ENCODE results near the gene ADAMTSL4.

Gene ADAMTSL4

DNA sequence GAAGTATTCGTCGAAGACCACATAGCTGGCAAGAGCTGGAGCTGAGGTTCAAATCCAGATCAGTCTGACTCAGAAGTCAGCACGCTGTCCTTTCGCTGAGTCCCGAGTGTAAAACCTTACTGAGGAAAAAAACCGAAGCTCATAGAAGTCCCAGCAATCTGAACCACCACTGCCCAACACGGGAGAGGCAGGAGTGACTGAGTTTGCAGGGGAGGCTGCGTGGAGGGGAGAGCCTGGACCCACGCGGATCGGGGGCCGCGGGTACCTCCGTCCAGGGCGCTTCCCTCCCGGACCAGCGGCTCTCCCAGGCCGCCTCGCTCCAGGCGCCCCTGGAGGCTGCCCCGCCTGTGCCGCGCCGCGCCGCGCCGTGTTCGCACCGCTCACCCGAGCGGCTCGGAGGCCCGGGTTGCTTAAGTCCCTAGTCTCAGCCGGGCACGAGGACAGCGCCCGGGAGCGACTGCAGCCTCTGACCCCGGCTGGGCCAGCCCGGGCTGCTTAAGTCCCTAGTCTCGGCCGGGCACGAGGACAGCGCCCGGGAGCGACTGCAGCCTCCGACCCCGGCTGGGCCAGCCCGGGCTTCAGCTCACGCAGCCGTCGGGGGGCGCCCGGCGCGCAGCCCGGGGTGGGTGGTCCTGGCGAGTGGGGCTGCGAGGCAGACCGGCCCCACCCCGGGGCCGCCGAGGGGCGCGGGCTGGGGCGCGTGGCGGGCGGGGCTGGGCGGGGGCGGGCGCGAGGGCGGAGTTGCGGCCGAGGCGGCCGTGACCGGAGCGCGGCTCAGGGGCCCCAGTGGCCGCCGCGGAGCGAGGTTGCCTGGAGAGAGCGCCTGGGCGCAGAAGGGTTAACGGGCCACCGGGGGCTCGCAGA, at the start of gene ADAMTSL4:
Gene ADAMTSL4, plus strand, starts transcription at position 777 of the 864 bp plus-strand sequence. CDS start 2,881 bp downstream, outside the sequence.
- no peaks in the 10 kb centered on the region for H3K9me3 Mint-ChIP-seq
- peak within 1 kb of the TSS; percentile 71 for H3K4me3 Mint-ChIP-seq
- H3K36me3 Mint-ChIP-seq (ENCODE audit: low read depth): no peaks in the 10 kb centered on the region
- peaks cover 33% of the 10 kb centered on the region for H3K4me1 Mint-ChIP-seq (ENCODE audit: low read depth)
- peak; percentile 61 for DNase-seq
- H3K27ac Mint-ChIP-seq: peak within 1 kb of the TSS; percentile 37
- peaks cover 42% of the 10 kb centered on the region for H3K27me3 Mint-ChIP-seq

DNA sequence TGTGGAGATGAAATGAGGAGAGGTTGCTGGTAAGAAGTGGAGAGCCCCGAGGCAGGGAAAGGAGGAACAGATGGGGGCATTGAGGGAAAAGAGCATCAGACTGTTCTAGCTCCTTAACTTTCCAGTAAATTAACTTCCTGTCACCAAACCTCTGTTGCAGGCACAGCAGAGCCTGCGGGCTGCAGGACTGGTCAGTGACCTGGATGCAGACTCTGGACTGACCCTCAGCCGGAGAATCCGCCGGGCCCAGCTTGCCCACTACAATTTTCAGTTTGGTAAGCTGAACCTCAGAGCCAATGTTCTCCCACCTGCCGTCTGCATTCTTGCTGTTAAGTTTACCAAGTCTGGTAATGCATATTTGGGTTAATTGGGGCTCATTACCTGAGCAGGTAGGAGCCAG, 43.8 kb upstream of the ADAMTSL4 start:
- Mint-ChIP-seq H3K36me3 (ENCODE audit: low read depth) (peaks cover 62% of the 10 kb centered on the region), H3K27ac (no peak overlapping the region), H3K4me3 (no peak overlapping the region), H3K27me3 (no peaks in the 10 kb centered on the region), H3K9me3 (no peaks in the 10 kb centered on the region), H3K4me1 (ENCODE audit: low read depth) (peaks cover 5% of the 10 kb centered on the region)
- no peak for DNase-seq

DNA sequence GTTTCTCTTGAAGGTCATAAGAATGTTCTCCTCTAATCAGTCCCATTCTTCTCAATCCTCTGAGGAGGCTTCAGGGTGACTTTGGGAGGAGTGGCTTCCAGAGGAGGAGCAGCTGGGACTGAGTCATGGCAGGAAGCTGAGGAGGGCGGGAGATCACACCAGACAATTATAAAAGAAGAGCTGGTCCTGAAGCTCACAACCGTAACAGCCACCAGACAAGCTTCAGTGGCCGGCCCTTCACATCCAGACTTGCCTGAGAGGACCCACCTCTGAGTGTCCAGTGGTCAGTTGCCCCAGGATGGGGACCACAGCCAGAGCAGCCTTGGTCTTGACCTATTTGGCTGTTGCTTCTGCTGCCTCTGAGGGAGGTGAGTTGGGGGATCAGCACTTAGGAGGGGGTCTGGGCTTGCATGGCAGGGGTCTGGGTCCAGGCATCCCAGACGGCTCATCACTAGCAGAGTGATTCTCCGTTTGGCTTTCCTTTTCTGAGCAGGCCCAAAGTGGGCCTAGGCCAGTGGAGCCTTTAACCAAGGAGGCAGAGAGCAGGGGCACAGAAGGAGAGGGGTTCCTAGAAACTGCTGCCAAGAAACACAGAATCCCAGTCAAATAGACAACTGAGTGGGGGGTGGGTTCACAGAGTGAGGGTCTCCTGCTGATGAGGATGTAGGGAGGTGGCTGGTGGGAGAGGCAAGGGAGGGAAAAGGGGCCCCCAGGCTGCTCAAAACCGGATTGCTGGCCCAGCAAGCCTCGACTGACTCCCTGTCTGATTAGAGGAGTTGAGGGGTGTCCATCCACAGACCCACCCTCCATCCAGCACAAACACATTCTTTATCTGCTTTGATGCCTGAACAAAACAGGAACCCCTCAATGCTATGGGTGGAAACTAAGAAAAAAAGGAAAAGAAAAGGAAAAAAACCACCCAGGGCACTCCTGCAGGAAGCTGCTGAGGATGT, 41.0 kb upstream of the ADAMTSL4 start, which contains the start of gene ECM1:
Gene ECM1, plus strand, starts transcription at position 198 of the 953 bp plus-strand sequence. Its CDS starts 101 bp downstream, at position 299.
- H3K9me3 Mint-ChIP-seq: no peaks in the 10 kb centered on the region
- DNase-seq: no peak
- no peaks in the 10 kb centered on the region for H3K27me3 Mint-ChIP-seq
- peak within 1 kb of the TSS; percentile 35 for H3K27ac Mint-ChIP-seq
- peaks cover 51% of the 10 kb centered on the region for H3K36me3 Mint-ChIP-seq (ENCODE audit: low read depth)
- peaks cover 5% of the 10 kb centered on the region for H3K4me1 Mint-ChIP-seq (ENCODE audit: low read depth)
- H3K4me3 Mint-ChIP-seq: no peak within 1 kb of the TSS

DNA sequence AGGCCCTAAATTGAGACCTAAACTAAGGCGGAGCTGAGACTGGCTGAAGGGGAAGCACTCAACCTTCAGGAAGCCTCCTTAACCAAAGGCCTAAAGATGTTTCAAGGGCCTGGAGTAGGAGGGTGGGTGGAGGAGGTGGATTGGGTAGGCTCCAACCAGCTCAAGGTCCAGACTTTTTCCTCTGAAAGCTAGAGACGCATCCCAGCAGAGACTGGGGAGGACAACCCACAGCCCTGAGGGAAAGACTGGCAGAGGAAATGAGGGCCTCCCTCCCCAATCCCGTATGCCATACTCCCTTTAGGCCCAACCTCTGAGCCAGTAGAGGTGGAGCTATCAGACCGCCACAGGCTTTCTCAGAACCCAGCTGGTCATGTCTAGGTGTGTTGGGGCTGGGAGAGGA, 40.2 kb upstream of the ADAMTSL4 start:
- no peaks in the 10 kb centered on the region for H3K9me3 Mint-ChIP-seq
- H3K4me3 Mint-ChIP-seq: no peak overlapping the region
- H3K36me3 Mint-ChIP-seq (ENCODE audit: low read depth): peaks cover 47% of the 10 kb centered on the region
- no peak overlapping the region for H3K27ac Mint-ChIP-seq
- no peak for DNase-seq
- peaks cover 7% of the 10 kb centered on the region for H3K4me1 Mint-ChIP-seq (ENCODE audit: low read depth)
- H3K27me3 Mint-ChIP-seq: no peaks in the 10 kb centered on the region

DNA sequence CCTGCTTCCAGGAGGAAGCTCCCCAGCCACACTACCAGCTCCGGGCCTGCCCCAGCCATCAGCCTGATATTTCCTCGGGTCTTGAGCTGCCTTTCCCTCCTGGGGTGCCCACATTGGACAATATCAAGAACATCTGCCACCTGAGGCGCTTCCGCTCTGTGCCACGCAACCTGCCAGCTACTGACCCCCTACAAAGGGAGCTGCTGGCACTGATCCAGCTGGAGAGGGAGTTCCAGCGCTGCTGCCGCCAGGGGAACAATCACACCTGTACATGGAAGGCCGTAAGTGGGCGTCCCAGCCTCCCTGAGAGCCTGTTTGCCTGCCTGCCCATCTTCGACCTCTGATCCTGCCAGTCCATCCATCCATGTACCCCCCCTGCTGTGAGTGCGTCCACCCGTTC, 37.7 kb upstream of the ADAMTSL4 start:
- H3K27ac Mint-ChIP-seq: no peak overlapping the region

DNA sequence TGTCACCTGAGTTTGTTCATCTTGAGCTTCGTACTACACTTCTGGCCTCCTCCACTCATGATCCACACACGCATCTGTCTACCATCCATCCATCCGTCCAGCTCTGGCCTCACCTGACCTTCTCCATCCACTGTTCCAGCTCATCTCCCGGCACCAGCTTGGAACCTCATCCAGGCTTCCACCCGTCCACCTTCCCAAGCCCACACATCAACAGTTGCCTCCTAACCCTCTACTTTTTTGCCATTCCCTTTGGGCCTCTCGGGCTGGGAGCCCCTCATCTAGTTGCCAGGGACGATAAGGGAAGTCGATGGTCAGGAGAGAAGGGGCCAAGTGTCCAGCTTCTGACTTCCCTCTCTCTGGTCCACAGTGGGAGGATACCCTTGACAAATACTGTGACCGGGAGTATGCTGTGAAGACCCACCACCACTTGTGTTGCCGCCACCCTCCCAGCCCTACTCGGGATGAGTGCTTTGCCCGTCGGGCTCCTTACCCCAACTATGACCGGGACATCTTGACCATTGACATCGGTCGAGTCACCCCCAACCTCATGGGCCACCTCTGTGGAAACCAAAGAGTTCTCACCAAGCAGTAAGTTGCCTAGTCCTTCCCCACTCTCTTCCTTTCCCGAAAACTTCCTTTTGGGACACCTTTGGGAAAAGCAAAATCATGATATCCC, 37.1 kb upstream of the ADAMTSL4 start:
- no peak overlapping the region for H3K27ac Mint-ChIP-seq
- peaks cover 17% of the 10 kb centered on the region for H3K36me3 Mint-ChIP-seq (ENCODE audit: low read depth)
- no peaks in the 10 kb centered on the region for H3K9me3 Mint-ChIP-seq
- no peak overlapping the region for H3K4me3 Mint-ChIP-seq
- peaks cover 20% of the 10 kb centered on the region for H3K4me1 Mint-ChIP-seq (ENCODE audit: low read depth)
- DNase-seq: no peak
- H3K27me3 Mint-ChIP-seq: no peaks in the 10 kb centered on the region

More for the DNA sequence above, 37.7 kb upstream of the ADAMTSL4 start:
- peaks cover 17% of the 10 kb centered on the region for H3K4me1 Mint-ChIP-seq (ENCODE audit: low read depth)
- no peak overlapping the region for H3K4me3 Mint-ChIP-seq
- H3K9me3 Mint-ChIP-seq: no peaks in the 10 kb centered on the region
- no peaks in the 10 kb centered on the region for H3K27me3 Mint-ChIP-seq
- DNase-seq: no peak
- H3K36me3 Mint-ChIP-seq (ENCODE audit: low read depth): peaks cover 23% of the 10 kb centered on the region

DNA sequence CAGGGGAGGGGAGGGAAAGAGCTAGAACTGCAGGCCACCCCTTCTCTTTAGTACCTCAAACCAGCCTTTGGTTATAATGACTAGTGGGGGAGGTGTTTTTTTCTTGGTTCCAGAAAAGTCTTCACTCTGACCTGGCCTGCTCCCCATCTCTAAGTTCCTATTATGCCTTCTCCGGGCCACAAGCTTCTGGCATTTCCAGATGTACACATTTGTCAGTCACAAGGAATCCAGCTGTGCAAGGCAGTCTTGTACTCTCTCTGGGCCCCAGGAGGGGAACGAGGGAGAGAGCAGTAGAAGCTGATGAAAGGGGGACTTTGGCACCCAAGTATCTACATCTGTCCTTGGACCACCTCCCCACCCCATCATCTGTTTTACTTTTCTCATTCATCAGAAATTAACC, 36.4 kb upstream of the ADAMTSL4 start:
- no peaks in the 10 kb centered on the region for H3K27me3 Mint-ChIP-seq
- no peak overlapping the region for H3K4me3 Mint-ChIP-seq
- DNase-seq: no peak
- no peak overlapping the region for H3K27ac Mint-ChIP-seq
- H3K36me3 Mint-ChIP-seq (ENCODE audit: low read depth): peaks cover 13% of the 10 kb centered on the region
- H3K4me1 Mint-ChIP-seq (ENCODE audit: low read depth): peaks cover 18% of the 10 kb centered on the region
- no peaks in the 10 kb centered on the region for H3K9me3 Mint-ChIP-seq

DNA sequence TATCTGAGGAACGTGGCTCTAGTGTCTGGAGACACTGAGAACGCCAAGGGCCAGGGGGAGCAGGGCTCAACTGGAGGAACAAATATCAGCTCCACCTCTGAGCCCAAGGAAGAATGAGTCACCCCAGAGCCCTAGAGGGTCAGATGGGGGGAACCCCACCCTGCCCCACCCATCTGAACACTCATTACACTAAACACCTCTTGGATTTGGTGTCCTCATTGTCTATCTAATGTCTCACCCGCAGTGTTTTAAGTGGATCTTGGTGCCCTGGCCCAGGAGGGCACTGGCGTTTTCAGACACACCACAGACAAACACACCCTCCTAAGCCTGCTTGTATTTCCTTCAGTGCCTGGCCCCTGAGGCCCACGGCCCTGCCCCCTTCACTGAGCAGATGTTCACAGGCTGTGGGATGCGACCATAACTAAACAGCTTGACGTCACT, 35.8 kb upstream of the ADAMTSL4 start:
- H3K27me3 Mint-ChIP-seq: no peaks in the 10 kb centered on the region
- H3K36me3 Mint-ChIP-seq (ENCODE audit: low read depth): peaks cover 8% of the 10 kb centered on the region
- no peak overlapping the region for H3K27ac Mint-ChIP-seq
- DNase-seq: no peak
- peaks cover 16% of the 10 kb centered on the region for H3K4me1 Mint-ChIP-seq (ENCODE audit: low read depth)
- H3K4me3 Mint-ChIP-seq: no peak overlapping the region
- no peaks in the 10 kb centered on the region for H3K9me3 Mint-ChIP-seq

DNA sequence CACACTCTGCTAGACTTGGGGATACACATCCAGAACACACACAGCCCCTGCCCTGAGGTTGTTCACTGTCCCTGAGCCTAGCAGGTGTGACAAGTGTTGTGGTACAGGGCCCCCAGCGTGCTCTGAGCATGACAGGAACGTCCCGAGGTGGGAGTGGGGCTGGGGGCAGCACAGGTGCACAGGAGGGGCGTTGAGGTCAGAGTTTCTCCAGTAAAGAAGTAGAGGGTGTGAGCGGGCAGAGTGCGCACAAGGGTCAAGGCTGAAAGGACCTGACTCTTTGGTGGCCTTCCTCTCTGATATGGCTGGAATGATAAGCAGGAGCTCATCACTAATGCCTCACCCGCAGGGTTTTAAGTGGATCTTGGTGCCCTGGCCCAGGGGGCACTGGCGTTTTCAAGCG, 34.9 kb upstream of the ADAMTSL4 start:
- no peak for DNase-seq
- Mint-ChIP-seq H3K9me3 (no peaks in the 10 kb centered on the region), H3K4me1 (ENCODE audit: low read depth) (peaks cover 16% of the 10 kb centered on the region), H3K27me3 (no peaks in the 10 kb centered on the region), H3K27ac (no peak overlapping the region), H3K4me3 (peak overlapping the region; percentile 88), H3K36me3 (ENCODE audit: low read depth) (peaks cover 8% of the 10 kb centered on the region)

DNA sequence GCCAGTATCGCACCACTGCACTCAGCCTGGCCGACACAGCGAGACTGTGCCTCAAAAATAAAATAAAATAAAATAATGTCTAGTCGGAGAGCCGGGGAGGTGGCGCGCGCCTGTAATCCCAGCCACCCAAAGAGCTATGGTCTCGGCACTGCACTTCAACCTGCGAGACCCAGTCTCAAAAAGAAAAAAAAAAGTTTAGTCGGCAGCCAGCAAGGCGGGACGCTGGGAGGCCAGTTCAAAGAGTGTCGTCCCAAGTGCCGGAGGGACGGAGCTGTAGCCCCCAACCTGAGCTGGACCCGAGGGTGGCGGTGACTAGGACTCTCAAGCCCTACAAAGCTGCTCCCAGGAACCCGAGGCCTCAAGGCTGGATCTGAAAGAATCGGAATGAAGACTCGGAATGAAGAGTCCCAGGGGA, 34.3 kb upstream of the ADAMTSL4 start:
- no peak for DNase-seq
- no peaks in the 10 kb centered on the region for H3K27me3 Mint-ChIP-seq

DNA sequence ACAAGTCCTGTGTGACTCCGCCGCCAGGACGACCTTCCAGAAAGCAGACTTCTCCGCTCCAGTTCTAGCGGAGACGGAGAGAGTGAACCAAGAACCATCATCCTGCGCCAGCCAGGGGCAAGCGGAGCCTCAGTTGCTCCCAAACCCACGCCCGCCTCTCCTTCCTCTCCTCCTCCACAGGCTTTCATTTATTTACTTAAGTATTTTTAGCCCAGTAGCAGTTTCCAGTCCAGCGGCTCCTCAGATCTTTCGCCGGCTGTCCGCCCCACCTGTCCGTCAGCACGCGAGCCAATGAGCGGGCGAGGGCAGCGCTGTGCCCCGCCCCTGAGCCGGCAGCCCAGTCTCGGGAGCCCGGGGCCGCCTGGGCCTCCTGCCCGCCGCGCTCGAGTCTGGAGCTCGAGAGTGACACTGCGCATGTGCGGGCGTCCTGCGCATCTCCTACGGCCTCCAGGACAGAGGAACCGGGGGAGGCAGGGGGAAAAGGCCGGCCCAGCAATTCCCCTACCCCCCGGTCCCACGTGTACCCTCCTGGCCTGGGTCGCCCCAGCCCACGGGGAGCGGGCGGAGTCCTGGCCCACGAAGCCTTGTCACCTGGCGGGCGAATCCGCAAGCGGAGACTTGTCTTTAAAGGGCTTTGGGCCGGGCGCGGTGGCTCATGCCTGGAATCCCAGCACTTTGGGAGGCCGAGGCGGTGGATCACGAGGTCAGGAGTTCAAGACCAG, 33.7 kb upstream of the ADAMTSL4 start, which contains the start of gene FALEC:
Gene FALEC, plus strand, starts transcription at position 425 of the 722 bp plus-strand sequence.
- Mint-ChIP-seq H3K4me3 (peak within 1 kb of the TSS; percentile 88), H3K27ac (peak within 1 kb of the TSS; percentile 87), H3K36me3 (ENCODE audit: low read depth) (peaks cover 8% of the 10 kb centered on the region), H3K27me3 (no peaks in the 10 kb centered on the region), H3K4me1 (ENCODE audit: low read depth) (peaks cover 16% of the 10 kb centered on the region), H3K9me3 (no peaks in the 10 kb centered on the region)
- peak; percentile 95 for DNase-seq

More for the DNA sequence above, 34.3 kb upstream of the ADAMTSL4 start:
- H3K27ac Mint-ChIP-seq: peak overlapping the region; percentile 87
- H3K4me3 Mint-ChIP-seq: peak overlapping the region; percentile 88
- H3K36me3 Mint-ChIP-seq (ENCODE audit: low read depth): peaks cover 8% of the 10 kb centered on the region
- no peaks in the 10 kb centered on the region for H3K9me3 Mint-ChIP-seq
- peaks cover 16% of the 10 kb centered on the region for H3K4me1 Mint-ChIP-seq (ENCODE audit: low read depth)

DNA sequence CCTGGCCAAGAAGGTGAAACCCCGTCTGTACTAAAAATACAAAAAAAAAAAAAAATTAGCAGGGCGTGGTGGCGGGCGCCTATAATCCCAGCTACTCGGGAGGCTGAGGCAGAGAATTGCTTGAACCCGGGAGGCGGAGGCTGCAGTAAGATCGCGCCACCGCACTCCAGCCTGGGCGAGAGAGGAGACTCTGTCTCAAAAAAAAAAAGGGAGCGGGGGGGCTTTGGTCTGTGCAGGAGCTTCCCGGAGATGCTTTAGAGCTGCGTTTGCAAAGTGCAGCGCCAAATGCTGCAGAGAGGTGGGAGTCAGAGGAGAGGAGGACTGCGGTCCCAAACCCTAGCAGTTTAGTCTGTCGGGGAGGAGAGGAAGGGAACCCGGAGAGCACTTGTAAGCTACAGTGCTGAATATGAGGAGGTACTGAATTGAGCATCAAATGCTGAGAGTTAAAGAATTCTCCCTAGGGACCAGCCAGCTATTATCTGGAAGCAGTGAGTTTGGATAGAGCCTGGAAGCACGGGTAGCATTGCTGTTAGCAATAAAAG, 33.1 kb upstream of the ADAMTSL4 start:
- DNase-seq: no peak
- H3K27me3 Mint-ChIP-seq: no peaks in the 10 kb centered on the region
- H3K4me1 Mint-ChIP-seq (ENCODE audit: low read depth): peaks cover 16% of the 10 kb centered on the region
- no peaks in the 10 kb centered on the region for H3K9me3 Mint-ChIP-seq
- peaks cover 8% of the 10 kb centered on the region for H3K36me3 Mint-ChIP-seq (ENCODE audit: low read depth)
- H3K4me3 Mint-ChIP-seq: peak overlapping the region; percentile 88
- peak overlapping the region; percentile 87 for H3K27ac Mint-ChIP-seq

DNA sequence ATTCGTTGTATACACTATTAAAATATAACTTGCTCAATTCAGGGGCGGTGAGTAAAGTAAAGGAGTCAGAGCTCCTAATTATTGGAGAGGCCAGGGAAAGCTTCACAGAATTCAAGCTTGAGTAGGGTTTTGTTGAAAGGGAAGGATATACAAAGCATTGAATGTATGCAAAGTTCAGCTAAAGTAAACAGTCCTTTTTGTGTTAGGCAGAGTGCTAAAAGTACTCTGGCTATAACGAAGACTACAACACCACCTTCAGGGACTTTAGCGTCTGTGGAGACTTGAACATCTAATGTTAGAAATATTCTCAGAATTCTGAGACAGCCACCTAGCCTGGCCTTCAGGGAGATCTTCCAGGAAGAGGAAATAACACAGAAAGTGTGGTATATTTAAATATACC, 32.6 kb upstream of the ADAMTSL4 start:
- peaks cover 6% of the 10 kb centered on the region for H3K36me3 Mint-ChIP-seq (ENCODE audit: low read depth)
- no peaks in the 10 kb centered on the region for H3K27me3 Mint-ChIP-seq
- H3K9me3 Mint-ChIP-seq: no peaks in the 10 kb centered on the region
- peak overlapping the region; percentile 87 for H3K27ac Mint-ChIP-seq
- peak overlapping the region; percentile 88 for H3K4me3 Mint-ChIP-seq
- DNase-seq: no peak
- H3K4me1 Mint-ChIP-seq (ENCODE audit: low read depth): peaks cover 18% of the 10 kb centered on the region
